Occipital lobe (tissue), 2 donors: ENCODE measurements around the gene CCER1. TPM values are rescaled to one million over a fixed set of nuclear protein-coding genes. Genes with fewer than 3 reads are reported as not detected.

ENCODE experiments used
- DNase-seq: peaks from one replicate; lab custom pipeline; 2025; lab: John Stamatoyannopoulos, UW
- total RNA-seq: library from RNA; depleted of rRNA; stranded (reverse); fragments of >200 nt; gene quantifications from one replicate; pipeline ENCODE4 v1.2.3, GENCODE V29; 2014

The CCER1 gene
- total RNA-seq, 1 donor from 2014 or later: not detected

- DNase-seq: no peak
Observed at GRCh38 chr12:90965204-90965603, 10.2 kb upstream of the CCER1 start.

- DNase-seq: no peak
Observed at GRCh38 chr12:90964616-90965015, 9.6 kb upstream of the CCER1 start.

- DNase-seq: no peak
Observed at GRCh38 chr12:90963946-90964345, 9.0 kb upstream of the CCER1 start.

- DNase-seq: no peak
Observed at GRCh38 chr12:90961154-90961553, 6.2 kb upstream of the CCER1 start.

GRCh38 chr12:90959538-90960139 lies 4.7 kb upstream of the CCER1 start:
- peak; percentile 21 for DNase-seq

- no peak for DNase-seq
Observed at GRCh38 chr12:90959032-90959431, 4.1 kb upstream of the CCER1 start.

- no peak for DNase-seq
Observed at GRCh38 chr12:90958347-90958746, 3.4 kb upstream of the CCER1 start.

- DNase-seq: no peak
Observed at GRCh38 chr12:90954428-90954827, 548 bp downstream of the CCER1 start.

- DNase-seq: no peak
Observed at GRCh38 chr12:90953956-90954421, 987 bp downstream of the CCER1 start.

GRCh38 chr12:90951432-90952105 lies 3.4 kb downstream of the CCER1 start:
- no peak for DNase-seq

- DNase-seq: no peak
Observed at GRCh38 chr12:90947869-90948268, 7.1 kb downstream of the CCER1 start.

GRCh38 chr12:90945070-90945649 lies 9.8 kb downstream of the CCER1 start:
- DNase-seq: no peak

GRCh38 chr12:90943255-90943654 lies 11.7 kb downstream of the CCER1 start:
- no peak for DNase-seq

- no peak for DNase-seq
Observed at GRCh38 chr12:90940872-90941499, 14.0 kb downstream of the CCER1 start.

- no peak for DNase-seq
Observed at GRCh38 chr12:90939382-90939781, 15.6 kb downstream of the CCER1 start.

- no peak for DNase-seq
Observed at GRCh38 chr12:90938451-90938850, 16.5 kb downstream of the CCER1 start.

- no peak for DNase-seq
Observed at GRCh38 chr12:90937651-90938050, 17.3 kb downstream of the CCER1 start.

GRCh38 chr12:90936230-90937005 lies 18.6 kb downstream of the CCER1 start:
- DNase-seq: no peak

- DNase-seq: no peak
Observed at GRCh38 chr12:90925562-90925961, 29.4 kb downstream of the CCER1 start.

- no peak for DNase-seq
Observed at GRCh38 chr12:90924406-90924805, 30.6 kb downstream of the CCER1 start.

GRCh38 chr12:90922145-90922627 lies 32.8 kb downstream of the CCER1 start:
- DNase-seq: no peak

- no peak for DNase-seq
Observed at GRCh38 chr12:90921536-90921935, 33.4 kb downstream of the CCER1 start.
